Skin of body (tissue), 2 donors: Measurements from ENCODE around the gene ATP9B. TPM values are rescaled to one million over a fixed set of nuclear protein-coding genes. Genes with fewer than 3 reads are reported as not detected.
"Not testable (repeated sequence)": the region's sequence is repeated elsewhere in the genome, so short reads cannot be mapped to it uniquely, and the experiment has no call there.

ENCODE experiments used
- DNase-seq: peaks from one replicate; lab custom pipeline; 2025; lab: John Stamatoyannopoulos, UW
- total RNA-seq: library from RNA; depleted of rRNA; stranded (reverse); fragments of >200 nt; gene quantifications from one replicate; pipeline ENCODE4 v1.2.3, GENCODE V29; 2014

Gene ATP9B
- total RNA-seq, 1 donor from 2014 or later = 49.0 TPM

- not testable (repeated sequence) for DNase-seq
Observed at GRCh38 chr18:79327915-79328314, 258.7 kb downstream of the ATP9B start.

GRCh38 chr18:79328887-79329286, 259.7 kb downstream of the ATP9B start:
- DNase-seq = no peak

- DNase-seq = no peak
Observed at GRCh38 chr18:79329786-79330185, 260.6 kb downstream of the ATP9B start.

GRCh38 chr18:79332646-79333045, 263.5 kb downstream of the ATP9B start:
- DNase-seq = no peak

DNA sequence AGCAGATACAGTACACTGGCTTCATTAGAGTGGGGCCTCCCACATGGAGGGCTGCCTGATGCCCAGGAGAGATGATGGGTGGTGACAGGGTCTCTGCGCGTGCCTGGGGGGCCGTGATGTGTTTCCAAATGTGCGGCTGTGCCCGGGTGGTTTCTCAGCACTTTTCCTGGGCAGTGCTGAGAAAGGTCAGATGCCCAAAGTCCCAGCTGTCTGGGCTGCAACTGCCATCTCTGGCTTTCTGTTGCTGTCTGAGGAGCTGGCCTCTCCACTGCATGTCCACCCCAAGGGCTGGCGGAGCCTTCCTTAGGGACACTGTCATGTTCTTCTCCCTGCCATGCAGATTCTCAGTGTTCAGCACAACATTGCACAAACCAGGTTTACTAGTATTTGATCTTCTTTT, 263.9 kb downstream of the ATP9B start:
- DNase-seq = no peak

DNA sequence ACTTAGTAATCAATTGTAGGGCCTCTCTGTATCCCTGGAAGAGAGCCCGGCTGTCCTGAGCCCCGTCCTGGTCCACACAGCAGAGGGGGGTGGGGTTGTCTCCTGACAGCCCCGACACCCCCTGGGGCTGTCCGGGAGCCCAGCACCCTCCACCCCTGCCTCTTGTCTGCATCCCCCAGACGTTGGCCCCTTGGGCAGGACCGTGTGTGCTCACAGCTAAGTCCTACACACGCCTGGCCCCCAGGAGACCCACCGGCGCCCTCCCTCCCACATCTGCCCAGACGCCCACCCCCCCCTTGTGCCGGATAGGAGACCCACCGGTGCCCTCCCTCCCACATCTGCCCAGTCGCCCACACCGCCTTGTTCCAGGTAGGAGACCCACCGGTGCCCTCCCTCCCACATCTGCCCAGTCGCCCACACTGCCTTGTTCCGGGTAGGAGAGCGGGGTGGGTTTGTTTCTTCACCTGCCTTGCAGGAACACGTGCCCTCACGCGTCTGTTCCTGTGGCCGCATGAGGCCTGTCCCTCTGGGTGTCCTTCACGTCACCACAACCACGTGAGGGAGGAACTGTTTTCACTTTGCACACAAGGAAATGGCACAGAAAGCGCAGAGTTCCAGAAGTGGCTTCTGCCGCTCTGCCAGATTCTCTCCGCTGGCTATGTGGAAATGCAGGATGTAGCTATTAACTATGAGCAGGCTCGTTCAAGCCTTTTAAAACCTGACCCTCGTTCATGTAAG, 265.5 kb downstream of the ATP9B start:
- no peak for DNase-seq

GRCh38 chr18:79335833-79336360, 266.7 kb downstream of the ATP9B start:
- DNase-seq = no peak

GRCh38 chr18:79336556-79337142, 267.5 kb downstream of the ATP9B start:
- no peak for DNase-seq

DNA sequence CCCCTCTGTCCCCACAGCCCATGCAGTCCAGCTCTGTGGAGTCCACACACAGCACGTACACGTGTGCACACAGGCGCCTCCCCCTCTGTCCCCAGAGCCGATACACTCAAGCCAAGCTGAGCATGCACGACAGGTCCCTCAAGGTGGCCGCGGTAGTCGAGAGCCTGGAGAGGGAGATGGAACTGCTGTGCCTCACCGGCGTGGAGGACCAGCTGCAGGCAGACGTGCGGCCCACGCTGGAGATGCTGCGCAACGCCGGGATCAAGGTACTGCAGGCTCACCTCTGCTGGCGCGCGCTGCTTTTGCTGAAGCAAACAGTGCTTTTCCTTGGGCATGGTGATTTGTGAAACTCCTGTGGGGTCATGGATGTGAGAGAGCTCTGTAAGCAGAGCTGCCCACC, 268.0 kb downstream of the ATP9B start:
- DNase-seq = no peak

DNA sequence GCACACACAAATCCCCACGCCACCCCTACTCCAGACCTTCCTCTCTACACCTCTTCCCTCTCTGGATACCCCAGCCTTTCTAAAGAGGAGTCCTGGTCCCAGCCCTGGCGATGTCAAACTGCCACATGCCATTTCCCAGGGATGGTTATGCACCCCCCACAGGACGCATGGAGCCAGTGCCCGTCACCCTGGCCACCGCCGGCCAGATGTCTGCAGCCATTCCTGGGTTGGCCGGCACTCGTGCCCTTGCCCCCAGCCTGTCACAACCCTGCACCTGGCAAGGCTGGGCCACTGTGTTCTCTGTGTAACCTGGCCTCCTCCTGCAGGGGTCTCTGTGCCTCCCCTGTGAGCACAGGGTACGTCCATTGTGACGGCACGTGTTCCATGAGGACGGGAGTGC, 268.4 kb downstream of the ATP9B start:
- no peak for DNase-seq

DNA sequence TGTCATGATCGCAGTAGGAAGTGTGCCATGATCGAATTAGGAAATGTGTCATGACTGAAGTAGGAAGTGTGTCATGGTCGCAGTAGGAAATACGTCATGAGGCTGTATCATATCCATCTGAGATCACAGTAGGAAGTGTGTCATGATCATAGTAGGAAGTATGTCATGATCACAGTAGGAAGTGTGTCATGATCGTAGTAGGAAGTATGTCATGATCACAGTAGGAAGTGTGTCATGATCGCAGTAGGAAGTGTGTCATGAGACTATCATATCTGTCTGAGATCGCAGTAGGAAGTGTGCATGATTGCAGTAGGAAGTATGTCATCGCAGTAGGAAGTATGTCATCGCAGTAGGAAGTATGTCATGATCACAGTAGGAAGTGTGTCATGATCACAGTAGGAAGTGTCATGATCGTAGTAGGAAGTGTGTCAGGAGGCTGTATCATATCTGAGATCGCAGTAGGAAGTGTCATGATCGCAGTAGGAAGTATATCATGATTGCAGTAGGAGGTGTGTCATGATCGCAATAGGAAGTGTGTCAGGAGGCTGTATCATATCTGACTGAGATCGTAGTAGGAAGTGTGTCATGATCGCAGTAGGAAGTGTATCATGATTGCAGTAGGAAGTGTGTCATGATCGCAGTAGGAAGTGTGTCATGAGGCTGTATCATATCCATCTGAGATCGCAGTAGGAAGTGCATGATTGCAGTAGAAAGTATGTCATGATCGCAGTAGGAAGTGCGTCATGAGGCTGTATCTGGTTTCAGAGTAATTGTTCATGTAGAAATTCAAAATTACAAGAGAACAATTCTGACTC, 270.1 kb downstream of the ATP9B start:
- no peak for DNase-seq

DNA sequence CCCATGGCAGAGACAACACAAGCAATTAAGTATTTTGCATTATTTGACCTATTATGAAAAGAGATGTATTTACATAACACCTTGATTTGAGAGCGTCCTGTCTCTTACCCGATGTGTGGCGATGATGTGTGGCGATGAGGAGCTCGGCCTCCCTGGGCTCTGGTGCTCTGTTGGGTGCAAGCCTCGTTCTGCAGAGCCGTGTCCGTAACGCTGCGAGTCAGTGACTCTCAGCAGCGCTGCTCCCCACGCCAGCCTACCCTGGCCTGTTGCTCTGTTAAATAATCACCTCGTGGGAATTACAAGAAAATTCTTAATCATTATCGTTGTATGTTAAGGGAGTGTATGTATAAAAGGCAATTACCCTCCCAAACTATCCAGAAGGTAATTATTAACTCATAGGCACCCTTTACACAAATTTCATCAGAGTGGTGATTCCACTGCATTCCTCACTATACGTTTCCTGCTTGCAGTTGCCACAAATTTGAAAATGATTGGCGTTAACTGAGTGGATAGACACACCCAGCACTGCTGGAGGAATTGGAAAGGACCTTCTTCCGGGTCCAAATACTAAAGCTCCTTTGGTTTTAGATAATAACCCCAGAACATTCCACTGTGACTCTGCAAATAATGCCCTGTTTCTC, 274.5 kb downstream of the ATP9B start:
- DNase-seq = no peak

DNA sequence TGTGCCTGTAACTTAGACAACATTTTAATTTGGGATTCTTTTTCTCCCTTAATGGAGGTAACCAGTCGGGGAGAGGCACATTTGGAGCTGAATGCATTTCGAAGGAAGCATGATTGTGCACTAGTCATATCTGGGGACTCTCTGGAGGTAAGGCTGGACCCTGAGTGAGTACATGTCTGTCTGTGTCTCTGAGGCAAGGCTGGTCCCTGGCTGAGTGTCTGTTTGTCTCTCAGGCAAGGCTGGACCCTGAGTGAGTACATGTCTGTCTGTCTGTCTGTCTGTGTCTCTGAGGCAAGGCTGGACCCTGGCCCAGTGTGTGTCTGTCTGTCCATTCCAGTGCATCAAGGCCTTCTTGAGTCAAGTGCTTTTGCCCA, 275.0 kb downstream of the ATP9B start:
- DNase-seq = no peak

DNA sequence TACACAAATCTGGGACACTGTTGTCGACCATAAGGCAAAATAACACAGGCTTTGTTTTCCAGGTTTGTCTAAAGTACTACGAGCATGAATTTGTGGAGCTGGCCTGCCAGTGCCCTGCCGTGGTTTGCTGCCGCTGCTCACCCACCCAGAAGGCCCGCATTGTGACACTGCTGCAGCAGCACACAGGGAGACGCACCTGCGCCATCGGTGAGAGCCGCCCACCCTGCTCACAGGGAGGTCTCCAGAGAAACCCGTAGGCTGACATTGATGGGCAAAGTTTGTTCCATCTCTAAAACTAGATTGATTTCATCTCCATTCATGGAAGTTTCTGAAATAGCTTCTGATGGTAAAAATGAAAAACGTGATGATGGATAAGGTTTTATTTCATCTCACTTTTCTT, 276.2 kb downstream of the ATP9B start:
- no peak for DNase-seq

GRCh38 chr18:79345981-79346380, 276.8 kb downstream of the ATP9B start:
- DNase-seq = no peak

GRCh38 chr18:79348066-79348465, 278.9 kb downstream of the ATP9B start:
- DNase-seq = no peak

- no peak for DNase-seq
Observed at GRCh38 chr18:79352432-79352831, 283.2 kb downstream of the ATP9B start.

DNA sequence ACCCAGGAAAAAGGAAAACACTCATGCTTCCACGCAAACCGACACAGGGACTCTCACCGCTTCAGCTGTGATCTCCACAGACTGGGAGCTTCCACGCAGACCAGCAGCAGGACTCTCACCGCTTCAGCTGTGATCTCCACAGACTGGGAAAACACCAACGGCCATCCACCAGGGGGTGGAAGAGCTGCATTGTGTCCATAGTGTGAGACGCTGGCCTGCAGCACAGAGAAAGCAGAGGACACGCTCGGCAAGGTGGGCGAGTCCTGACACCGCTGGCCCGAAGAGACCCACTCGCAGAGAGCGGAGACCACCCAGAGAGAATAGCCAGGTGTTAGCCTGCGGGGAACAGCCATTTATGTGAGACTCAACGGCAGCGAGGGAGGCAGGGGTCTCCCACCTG, 284.1 kb downstream of the ATP9B start:
- DNase-seq = no peak

DNA sequence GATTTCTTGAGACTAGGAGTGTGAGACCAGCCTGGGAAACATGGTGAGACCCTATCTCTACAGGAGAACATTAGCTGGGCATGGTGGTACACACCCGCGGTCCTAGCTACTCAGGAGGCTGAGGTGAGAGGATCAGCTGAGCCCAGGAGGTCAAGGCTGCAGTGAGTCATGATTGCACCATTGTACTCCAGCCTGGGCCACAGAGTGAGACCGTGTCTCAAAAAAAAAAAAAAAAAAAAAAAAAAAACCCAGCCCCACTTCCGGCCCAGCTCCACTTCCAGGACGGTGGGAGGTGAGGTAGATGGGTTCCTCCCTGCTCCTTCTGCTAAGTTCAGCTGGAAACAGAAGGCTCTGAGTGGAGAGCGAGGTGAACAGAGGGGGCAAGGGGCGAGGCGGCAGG, 285.2 kb downstream of the ATP9B start:
- DNase-seq = no peak

GRCh38 chr18:79355433-79356335, 286.5 kb downstream of the ATP9B start:
- DNase-seq = no peak

DNA sequence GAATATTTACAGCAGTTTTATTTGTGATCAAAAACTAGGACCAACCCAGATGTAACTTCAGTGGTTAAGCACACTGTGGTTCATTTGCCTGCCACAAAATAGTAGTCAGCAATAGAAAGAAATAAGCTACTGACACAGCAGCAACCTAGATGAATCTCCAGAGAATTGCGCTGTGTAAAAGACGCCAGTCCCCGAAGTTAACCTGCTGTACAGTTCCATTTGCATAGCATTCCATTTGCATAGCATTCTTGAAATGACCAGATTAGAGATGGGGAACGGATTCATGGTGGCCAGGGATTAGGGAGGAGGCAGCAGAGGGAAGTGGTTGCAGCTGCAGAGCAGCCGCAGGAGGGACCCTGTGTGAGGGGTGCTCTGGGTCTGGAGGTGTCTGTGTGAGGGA, 287.2 kb downstream of the ATP9B start:
- no peak for DNase-seq
